Keratinocyte (primary cell): Measurements from ENCODE around the gene GABRB1.

Experiments used
- EZH2 ChIP-seq: IDR thresholded peaks from one replicate; pipeline ENCODE4 v1.6.1; 2012; ENCODE audit warnings: inconsistent platforms, mild to moderate bottlenecking, low read length, moderate library complexity
- TF ChIP-seq, protein P1 (sequence below), 3 experiments: IDR thresholded peaks in 1 of 3; conservative IDR thresholded peaks in 1 of 3; optimal IDR thresholded peaks in 1 of 3; 2 replicates in 2 of 3; 3 replicates in 1 of 3; pipeline versions ENCODE3 to v1.5.1; 2011; ENCODE audit warnings: low read length in 3 of 3, mild to moderate bottlenecking in 3 of 3, moderate library complexity in 2 of 3, control low read depth in 1 of 3, inconsistent platforms in 1 of 3; ENCODE audit not compliant: insufficient read depth in 2 of 3; ENCODE audit errors: extremely low read depth in 1 of 3

DNA sequence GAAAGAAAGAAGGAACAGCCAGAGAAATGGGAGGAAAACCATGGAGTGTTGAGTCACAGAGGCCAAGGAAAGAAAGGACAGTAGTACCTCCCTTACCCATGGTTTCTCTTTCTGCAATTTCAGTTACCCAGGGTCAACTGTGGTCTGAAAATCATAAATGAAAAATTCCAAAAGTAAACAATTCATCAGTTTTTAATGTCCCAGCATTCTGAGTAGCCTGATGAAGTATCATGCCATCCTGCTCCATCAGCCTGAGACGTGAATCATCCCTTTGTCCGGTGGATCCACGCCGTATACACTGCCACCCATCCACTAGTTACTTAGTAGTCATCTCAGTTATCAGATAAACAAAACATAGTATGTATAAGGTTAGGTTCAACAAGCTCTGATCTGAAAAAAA is 318.0 kb downstream of the GABRB1 start:
- TF ChIP-seq, protein P1, sequence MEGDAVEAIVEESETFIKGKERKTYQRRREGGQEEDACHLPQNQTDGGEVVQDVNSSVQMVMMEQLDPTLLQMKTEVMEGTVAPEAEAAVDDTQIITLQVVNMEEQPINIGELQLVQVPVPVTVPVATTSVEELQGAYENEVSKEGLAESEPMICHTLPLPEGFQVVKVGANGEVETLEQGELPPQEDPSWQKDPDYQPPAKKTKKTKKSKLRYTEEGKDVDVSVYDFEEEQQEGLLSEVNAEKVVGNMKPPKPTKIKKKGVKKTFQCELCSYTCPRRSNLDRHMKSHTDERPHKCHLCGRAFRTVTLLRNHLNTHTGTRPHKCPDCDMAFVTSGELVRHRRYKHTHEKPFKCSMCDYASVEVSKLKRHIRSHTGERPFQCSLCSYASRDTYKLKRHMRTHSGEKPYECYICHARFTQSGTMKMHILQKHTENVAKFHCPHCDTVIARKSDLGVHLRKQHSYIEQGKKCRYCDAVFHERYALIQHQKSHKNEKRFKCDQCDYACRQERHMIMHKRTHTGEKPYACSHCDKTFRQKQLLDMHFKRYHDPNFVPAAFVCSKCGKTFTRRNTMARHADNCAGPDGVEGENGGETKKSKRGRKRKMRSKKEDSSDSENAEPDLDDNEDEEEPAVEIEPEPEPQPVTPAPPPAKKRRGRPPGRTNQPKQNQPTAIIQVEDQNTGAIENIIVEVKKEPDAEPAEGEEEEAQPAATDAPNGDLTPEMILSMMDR (optimal IDR thresholded peaks at IDR 0.05 in 1 of 3, IDR thresholded peaks at IDR 0.05 in 1 of 3, conservative IDR thresholded peaks at IDR 0.05 in 1 of 3; ENCODE audit: extremely low read depth in 1 of 3, insufficient read depth in 2 of 3, low read length in 3 of 3): no peak
- no peak for TF ChIP-seq EZH2
